Panc1 (cell line): ENCODE data around the gene ZBTB8OS. TPM values are rescaled to one million over a fixed set of nuclear protein-coding genes. Genes with fewer than 3 reads are reported as not detected.

Experiments
- ATAC-seq: fragments of 200-7000 bp; cut with Tn5 transposase; 2 replicates; pipeline ENCODE4 v1.9.1; 2020; ENCODE audit warnings: mild to moderate bottlenecking, moderate library complexity
- BruUV-seq: library from RNA; stranded (reverse); fragments of 400-500 nt; replicated peaks from 2 replicates; lab custom pipeline; 2021; lab: Mats Ljungman, UMichigan
- CTCF ChIA-PET: fragments of 300-600 bp; sonication (Branson Sonifier 250); formaldehyde crosslinking; loops from one replicate; lab custom pipeline; 2022; ENCODE audit warnings: antibody characterized with exemption; lab: Charles Lee
- POLR2A ChIA-PET: fragments of 300-600 bp; sonication (Branson Sonifier 250); formaldehyde crosslinking; loops from one replicate; lab custom pipeline; 2022; ENCODE audit warnings: antibody characterized with exemption; lab: Charles Lee
- DNase-seq: peaks from one replicate; pipeline ENCODE4 v3.0.0-alpha.2; 2010; ENCODE audit warnings: low read depth, low spot score
- H3K27ac ChIP-seq: 2 replicates; pipeline ENCODE4 v1.5.1; 2011; ENCODE audit warnings: mild to moderate bottlenecking, low read length, inconsistent platforms
- H3K27me3 ChIP-seq: fragments of 200-500 bp; sonication (Bioruptor generic); 2 replicates; pipeline ENCODE4 v1.6.0; 2014; ENCODE audit warnings: low read length, inconsistent platforms; ENCODE audit not compliant: control insufficient read depth, insufficient read depth
- H3K36me3 ChIP-seq: fragments of 200-500 bp; sonication (Bioruptor generic); 2 replicates; pipeline ENCODE4 v1.5.1; 2014; ENCODE audit warnings: inconsistent platforms, mild to moderate bottlenecking, low read length, moderate library complexity; ENCODE audit not compliant: control insufficient read depth, insufficient read depth
- H3K4me1 ChIP-seq: 2 replicates; pipeline ENCODE4 v1.5.1; 2011; ENCODE audit warnings: inconsistent platforms, mild to moderate bottlenecking, low read length, moderate library complexity; ENCODE audit not compliant: control insufficient read depth, insufficient read depth
- H3K4me3 ChIP-seq, 2 experiments: 2 replicates each; pipeline ENCODE4 v1.5.1; 2011 to 2012; ENCODE audit warnings: low read depth in 2 of 2, low read length in 2 of 2, mild to moderate bottlenecking in 2 of 2, inconsistent platforms in 1 of 2, moderate library complexity in 1 of 2
- H3K9me3 ChIP-seq: fragments of 200-500 bp; sonication (Bioruptor generic); 2 replicates; pipeline ENCODE4 v1.5.1; 2014; ENCODE audit warnings: low read depth, mild to moderate bottlenecking, inconsistent platforms, low read length, moderate library complexity; ENCODE audit not compliant: control insufficient read depth, insufficient read depth
- CTCF ChIP-seq: fragments of 450-650 bp; IDR thresholded peaks from 2 replicates; pipeline ENCODE4 v1.5.1; 2017; ENCODE audit warnings: mild to moderate bottlenecking
- POLR2AphosphoS5 ChIP-seq: IDR thresholded peaks from 2 replicates; pipeline ENCODE4 v1.6.1; 2012; ENCODE audit warnings: mild to moderate bottlenecking, low read depth, low read length, moderate library complexity
- REST ChIP-seq, 2 experiments: IDR thresholded peaks; 2 replicates each; pipeline ENCODE4 v1.6.1; 2011 to 2012; ENCODE audit warnings: low read depth in 2 of 2, control low read depth in 1 of 2, low read length in 1 of 2, mild to moderate bottlenecking in 1 of 2, moderate library complexity in 1 of 2; ENCODE audit not compliant: insufficient read depth in 1 of 2
- SIN3A ChIP-seq: IDR thresholded peaks from 2 replicates; pipeline ENCODE4 v1.6.1; 2012; ENCODE audit warnings: low read depth, mild to moderate bottlenecking, low read length, moderate library complexity, borderline replicate concordance; ENCODE audit not compliant: insufficient read depth
- TCF7L2 ChIP-seq: IDR thresholded peaks from 2 replicates; pipeline ENCODE4 v1.6.1; 2011; ENCODE audit warnings: mild to moderate bottlenecking, low read depth, low read length, inconsistent platforms
- in situ Hi-C: cut with HindIII; loops from 2 replicates; pipeline ENCODE4 v1.10.0; 2016; ENCODE audit warnings: low sequenced_read_pairs, low pct_unique_long_range_greater_than_20kb
- intact Hi-C: fragments of 100-400 bp; cut with micrococcal nuclease; formaldehyde crosslinking; loops from one replicate; pipeline ENCODE4 v1.10.0; 2022; ENCODE audit not compliant: unreplicated experiment
- total RNA-seq: library from RNA; stranded (reverse); gene quantifications from one replicate; pipeline ENCODE4 v1.2.1, GENCODE V29; 2021; ENCODE audit not compliant: unreplicated experiment

The ZBTB8OS gene
- total RNA-seq, 1 experiment from 2014 or later: 78.9 TPM

GRCh38 chr1:32600034-32600433 is 50.3 kb downstream of the ZBTB8OS start:
- POLR2A ChIA-PET: no interaction called here
- in situ Hi-C loops: no loop called here

GRCh38 chr1:32592943-32593342 is 57.4 kb downstream of the ZBTB8OS start:
- no peak for TF ChIP-seq CTCF
- no peak for TF ChIP-seq REST (IDR thresholded peaks at IDR 0.05; ENCODE audit: insufficient read depth in 1 of 2, low read depth in 2 of 2, low read length in 1 of 2)
- TF ChIP-seq POLR2AphosphoS5: no peak
- no peak for TF ChIP-seq SIN3A
- TF ChIP-seq TCF7L2: no peak
- ATAC-seq: no peak
- Histone ChIP-seq H3K27me3 (no peaks in the 10 kb centered on the region), H3K4me3 (no peak overlapping the region), H3K27ac (no peak overlapping the region), H3K4me1 (no peaks in the 10 kb centered on the region), H3K36me3 (no peaks in the 10 kb centered on the region), H3K9me3 (no peaks in the 10 kb centered on the region)
- intact Hi-C loops (no loop called here), in situ Hi-C loops (no loop called here)
- ChIA-PET POLR2A (no interaction called here), CTCF (no interaction called here)
- DNase-seq: no peak
- BruUV-seq: no TSS peak

More at GRCh38 chr1:32600034-32600433, 50.3 kb downstream of the ZBTB8OS start:
- no peak for DNase-seq
- H3K36me3 ChIP-seq: no peaks in the 10 kb centered on the region
- no peak overlapping the region for H3K27ac ChIP-seq
- no peaks in the 10 kb centered on the region for H3K9me3 ChIP-seq
- H3K4me3 ChIP-seq: no peak overlapping the region
- TF ChIP-seq CTCF (no peak), REST (IDR thresholded peaks at IDR 0.05; ENCODE audit: insufficient read depth in 1 of 2, low read depth in 2 of 2, low read length in 1 of 2) (no peak), TCF7L2 (no peak), POLR2AphosphoS5 (no peak), SIN3A (no peak)
- H3K4me1 ChIP-seq: no peaks in the 10 kb centered on the region
- H3K27me3 ChIP-seq: no peaks in the 10 kb centered on the region
- no peak for ATAC-seq
- CTCF ChIA-PET: no interaction called here
- intact Hi-C loops: no loop called here
- no TSS peak for BruUV-seq
